Left renal pelvis (tissue), 4 donors: ENCODE data around the gene FOLR1. TPM values are rescaled to one million over a fixed set of nuclear protein-coding genes. Genes with fewer than 3 reads are reported as not detected.

Source experiments
- DNase-seq, 4 donors: peaks; one replicate each; pipeline ENCODE4 v3.0.0-alpha.2; 2013; ENCODE audit warnings: low read depth in 4 of 4, low spot score in 3 of 4
- polyA plus RNA-seq, 4 donors: library from polyadenylated mRNA; unstranded; fragments of 120-200 nt; gene quantifications; one replicate each; pipeline ENCODE4 v1.2.1, GENCODE V29; 2013; ENCODE audit not compliant: insufficient read length in 4 of 4

FOLR1 gene
- polyA plus RNA-seq, 4 donors = 11.1 to 54.9 (median 43.2) TPM

- no peak for DNase-seq
These were observed 53.4 kb downstream of the FOLR1 start for GRCh38 chr11:72245263-72245816.

Other genes starting within 250 kb of the FOLR1 start
- 10 to 100 TPM in 1 of 4 donors, 1 to 10 TPM in 3; 6.7 to 13.6 (median 9.2) TPM for gene IL18BP, start 193.2 kb upstream of the FOLR1 start, polyA plus RNA-seq
- gene NUMA1, start 111.6 kb upstream of the FOLR1 start, polyA plus RNA-seq = 100 to 1,000 TPM; 232 to 325 (median 266) TPM
- gene LRRC51, start 111.3 kb upstream of the FOLR1 start, polyA plus RNA-seq = 10 to 100 TPM; 13.0 to 30.4 (median 23.9) TPM
- 100 to 1,000 TPM in 2 of 4 donors, 10 to 100 TPM in 2; 95.8 to 125 (median 104) TPM for gene LAMTOR1, start 88.8 kb upstream of the FOLR1 start, polyA plus RNA-seq
- not detected for gene TOMT, start 86.2 kb upstream of the FOLR1 start, polyA plus RNA-seq
- 10 to 100 TPM; 30.0 to 53.0 (median 47.6) TPM for gene ANAPC15, start 79.4 kb upstream of the FOLR1 start, polyA plus RNA-seq
- gene FOLR3, start 56.4 kb upstream of the FOLR1 start, polyA plus RNA-seq = 1 to 10 TPM in 3 of 4 donors, not detected in 1; 1.6 to 2.7 (median 2.2) TPM
- 10 to 100 TPM; 10.4 to 44.4 (median 12.1) TPM for gene FOLR2, start 24.7 kb downstream of the FOLR1 start, polyA plus RNA-seq
- 100 to 1,000 TPM; 122 to 185 (median 163) TPM for gene INPPL1, start 32.6 kb downstream of the FOLR1 start, polyA plus RNA-seq
- under 1 TPM in 2 of 4 donors, not detected in 2; 0.34 to 0.42 TPM for gene PHOX2A, start 52.0 kb downstream of the FOLR1 start, polyA plus RNA-seq
- 10 to 100 TPM in 3 of 4 donors, 1 to 10 TPM in 1; 6.7 to 14.5 (median 13.7) TPM for gene CLPB, start 242.4 kb downstream of the FOLR1 start, polyA plus RNA-seq